H1 (cell line): ENCODE results near the gene CENPP. TPM values are rescaled to one million over a fixed set of nuclear protein-coding genes. Genes with fewer than 3 reads are reported as not detected.

Experiments used
- CHD7 ChIP-seq: fragments of 300-600 bp; sonication (generic); IDR thresholded peaks from 2 replicates; pipeline ENCODE4 v1.7.1; 2012; ENCODE audit warnings: low read length, moderate library complexity, mild to moderate bottlenecking, inconsistent platforms; ENCODE audit not compliant: insufficient replicate concordance
- TAF7 ChIP-seq: optimal IDR thresholded peaks from 2 replicates; pipeline ENCODE3; 2011; ENCODE audit warnings: low read depth, mild to moderate bottlenecking, inconsistent platforms, low read length, moderate library complexity, borderline replicate concordance
- polyA plus RNA-seq, 7 experiments: library from polyadenylated mRNA; depleted of rRNA in 3 of 7; stranded (reverse) in 5 of 7; unstranded in 2 of 7; fragments of >200 nt in 5 of 7; fragments of 200-250 nt in 2 of 7; gene quantifications; 1 replicate in 5 of 7; 2 replicates in 1 of 7; 4 replicates in 1 of 7; pipeline versions ENCODE4 v1.2.1 to v1.2.3, GENCODE V29; 2011 to 2013; ENCODE audit warnings: missing spikeins in 2 of 7, mixed read lengths in 2 of 7
- total RNA-seq: library from RNA; stranded (reverse); fragmentation: NEBNext Ultra II Directional; extraction: Animal tissue kit (Norgen Biotek cat#: 25700); gene quantifications from 2 replicates; pipeline ENCODE4 v1.2.1, GENCODE V29; 2021

The CENPP gene
- total and polyA plus RNA-seq, 2 of the 8 experiments (the other 6 are each of a cell fraction or from before 2014, with no cell fraction given) = 2.7 to 10.8 TPM

- TF ChIP-seq CHD7 (no peak), TAF7 (no peak)
These were observed 285.0 kb downstream of the CENPP start (continued) for GRCh38 chr9:92610470-92611420.
